IMR-90 (cell line): Measurements from ENCODE around the gene RFPL4AL1. TPM values are rescaled to one million over a fixed set of nuclear protein-coding genes. Genes with fewer than 3 reads are reported as not detected.

Experiments used
- ATAC-seq: fragments of 200-7000 bp; cut with Tn5 transposase; 2 replicates; pipeline ENCODE4 v1.9.1; 2020; ENCODE audit warnings: low read depth, mild to moderate bottlenecking, moderate library complexity
- BruUV-seq: library from RNA; stranded (reverse); fragments of 400-500 nt; replicated peaks from 2 replicates; lab custom pipeline; 2021; lab: Mats Ljungman, UMichigan
- CTCF ChIA-PET: fragments of 300-600 bp; formaldehyde crosslinking; extraction: SDS; loops from one replicate; lab custom pipeline; 2021; ENCODE audit warnings: antibody characterized with exemption; lab: Yijun Ruan, JAX
- POLR2A ChIA-PET: fragments of 300-600 bp; sonication (Branson Sonifier 250); formaldehyde crosslinking; loops from one replicate; lab custom pipeline; 2022; ENCODE audit warnings: antibody characterized with exemption; ENCODE audit not compliant: unreplicated experiment; lab: Charles Lee
- DNase-seq: peaks from one replicate; pipeline ENCODE4 v3.0.0; 2013
- H2AFZ ChIP-seq: replicated peaks from 2 replicates; pipeline ENCODE3; 2013; ENCODE audit warnings: low read length, mild to moderate bottlenecking; ENCODE audit not compliant: poor library complexity
- H2AK5ac ChIP-seq: 2 replicates; pipeline ENCODE4 v1.6.1; 2013; ENCODE audit warnings: low read depth, low read length, inconsistent platforms
- H2AK9ac ChIP-seq: replicated peaks from 2 replicates; pipeline ENCODE3; 2013; ENCODE audit warnings: mild to moderate bottlenecking, low read depth, low read length, moderate library complexity; ENCODE audit not compliant: poor library complexity
- H2BK120ac ChIP-seq: 2 replicates; pipeline ENCODE4 v1.6.1; 2013; ENCODE audit warnings: low read depth, low read length, inconsistent platforms
- H2BK15ac ChIP-seq: 3 replicates; pipeline ENCODE4 v1.6.1; 2013; ENCODE audit warnings: low read depth, low read length, inconsistent platforms
- H2BK20ac ChIP-seq: 2 replicates; pipeline ENCODE4 v1.6.1; 2013; ENCODE audit warnings: low read depth, mild to moderate bottlenecking, inconsistent platforms, low read length, moderate library complexity
- H2BK5ac ChIP-seq: 2 replicates; pipeline ENCODE4 v1.6.1; 2013; ENCODE audit warnings: mild to moderate bottlenecking, low read depth, low read length, inconsistent platforms; ENCODE audit not compliant: poor library complexity, severe bottlenecking
- H3K14ac ChIP-seq: replicated peaks from 2 replicates; pipeline ENCODE4 v1.6.1; 2013; ENCODE audit warnings: low read depth, low read length, inconsistent platforms
- H3K18ac ChIP-seq: 2 replicates; pipeline ENCODE4 v1.6.1; 2013; ENCODE audit warnings: low read depth, low read length, control low read depth
- H3K23ac ChIP-seq: 2 replicates; pipeline ENCODE4 v1.6.1; 2013; ENCODE audit warnings: low read depth, low read length, inconsistent platforms
- H3K27ac ChIP-seq: 2 replicates; pipeline ENCODE4 v1.5.1; 2013; ENCODE audit warnings: mild to moderate bottlenecking, control low read depth, low read length; ENCODE audit not compliant: insufficient read depth
- H3K27me3 ChIP-seq: 2 replicates; pipeline ENCODE4 v1.6.1; 2013; ENCODE audit warnings: low read length; ENCODE audit not compliant: control insufficient read depth, insufficient read depth
- H3K36me3 ChIP-seq: 2 replicates; pipeline ENCODE4 v1.6.1; 2013; ENCODE audit warnings: low read length, mixed read lengths; ENCODE audit not compliant: control insufficient read depth, insufficient read depth
- H3K4ac ChIP-seq: 2 replicates; pipeline ENCODE4 v1.6.1; 2013; ENCODE audit warnings: low read depth, low read length, inconsistent platforms
- H3K4me1 ChIP-seq: 2 replicates; pipeline ENCODE4 v1.6.1; 2013; ENCODE audit warnings: low read length, mixed read lengths; ENCODE audit not compliant: control insufficient read depth, insufficient read depth
- H3K4me2 ChIP-seq: 2 replicates; pipeline ENCODE4 v1.6.1; 2013; ENCODE audit warnings: low read depth, mild to moderate bottlenecking, control low read depth, low read length, moderate library complexity
- H3K4me3 ChIP-seq: 2 replicates; pipeline ENCODE4 v1.5.1; 2013; ENCODE audit warnings: low read depth, mild to moderate bottlenecking, control low read depth, low read length, moderate library complexity; ENCODE audit not compliant: insufficient read depth
- H3K56ac ChIP-seq: 2 replicates; pipeline ENCODE4 v1.6.1; 2013; ENCODE audit warnings: low read length, inconsistent platforms; ENCODE audit not compliant: insufficient read depth; ENCODE audit errors: extremely low read depth
- H3K79me1 ChIP-seq, 2 experiments: 2 replicates each; pipeline ENCODE4 v1.6.1; 2013; ENCODE audit warnings: low read length in 2 of 2, inconsistent platforms in 1 of 2, low read depth in 1 of 2
- H3K9ac ChIP-seq: 2 replicates; pipeline ENCODE4 v1.6.1; 2013; ENCODE audit warnings: low read depth, low read length, control low read depth
- H3K9me1 ChIP-seq: 2 replicates; pipeline ENCODE4 v1.6.1; 2013; ENCODE audit warnings: low read length, inconsistent platforms; ENCODE audit not compliant: insufficient read depth
- H3K9me3 ChIP-seq: 2 replicates; pipeline ENCODE4 v1.6.1; 2013; ENCODE audit warnings: low read length; ENCODE audit not compliant: control insufficient read depth, insufficient read depth
- H4K20me1 ChIP-seq: 2 replicates; pipeline ENCODE4 v1.6.1; 2013; ENCODE audit warnings: low read length, inconsistent platforms; ENCODE audit not compliant: insufficient read depth
- H4K5ac ChIP-seq: 2 replicates; pipeline ENCODE4 v1.6.1; 2013; ENCODE audit warnings: mild to moderate bottlenecking, low read depth, low read length, control low read depth
- H4K8ac ChIP-seq, 2 experiments: 2 replicates each; pipeline ENCODE4 v1.6.1; 2013; ENCODE audit warnings: low read depth in 2 of 2, low read length in 2 of 2, control low read depth in 1 of 2, inconsistent platforms in 1 of 2
- H4K91ac ChIP-seq: 2 replicates; pipeline ENCODE4 v1.6.1; 2013; ENCODE audit warnings: low read depth, low read length, inconsistent platforms; ENCODE audit not compliant: insufficient read depth
- BHLHE40 ChIP-seq: fragments of 150-350 bp; IDR thresholded peaks from 2 replicates; pipeline ENCODE4 v1.6.1; 2016; ENCODE audit warnings: mild to moderate bottlenecking, low read depth, low read length
- CEBPB ChIP-seq: IDR thresholded peaks from 2 replicates; pipeline ENCODE4 v1.6.1; 2012; ENCODE audit warnings: low read depth, low read length, improper control_type of control experiment
- CTCF ChIP-seq: conservative IDR thresholded peaks from 2 replicates; pipeline ENCODE4 v1.5.1; 2012; ENCODE audit warnings: mild to moderate bottlenecking, low read depth, low read length, improper control_type of control experiment
- FOS ChIP-seq: fragments of 150-350 bp; IDR thresholded peaks from 2 replicates; pipeline ENCODE4 v1.6.1; 2016; ENCODE audit warnings: low read depth, low read length
- MAFK ChIP-seq: IDR thresholded peaks from 2 replicates; pipeline ENCODE4 v1.6.1; 2012; ENCODE audit warnings: low read depth, low read length, improper control_type of control experiment
- MXI1 ChIP-seq: IDR thresholded peaks from 2 replicates; pipeline ENCODE4 v1.6.1; 2012; ENCODE audit warnings: low read depth, mild to moderate bottlenecking, low read length, moderate library complexity, borderline replicate concordance
- NFE2L2 ChIP-seq: fragments of 150-350 bp; IDR thresholded peaks from 2 replicates; pipeline ENCODE4 v1.6.1; 2016; ENCODE audit warnings: low read depth, mild to moderate bottlenecking, low read length
- RCOR1 ChIP-seq: IDR thresholded peaks from 2 replicates; pipeline ENCODE4 v1.6.1; 2012; ENCODE audit warnings: mild to moderate bottlenecking, low read length, improper control_type of control experiment; ENCODE audit not compliant: insufficient replicate concordance
- RFX5 ChIP-seq: IDR thresholded peaks from 2 replicates; pipeline ENCODE4 v1.8.0; 2012; ENCODE audit warnings: low read depth, mild to moderate bottlenecking, low read length, moderate library complexity
- SMC3 ChIP-seq: fragments of 150-350 bp; IDR thresholded peaks from 2 replicates; pipeline ENCODE4 v1.6.1; 2016; ENCODE audit warnings: low read depth, mild to moderate bottlenecking, antibody characterized with exemption, low read length, moderate library complexity
- USF2 ChIP-seq: fragments of 150-350 bp; IDR thresholded peaks from 2 replicates; pipeline ENCODE4 v1.6.1; 2017; ENCODE audit warnings: mild to moderate bottlenecking, antibody characterized with exemption, low read length, low read depth
- WGBS, 2 experiments: methylation state at CpG; one replicate each; pipeline versions ENCODE4 v1.1.5 to v1.1.7; 2013; ENCODE audit warnings: missing lambda C conversion rate in 2 of 2; ENCODE audit not compliant: insufficient read length in 1 of 2; ENCODE audit errors: extremely low coverage in 2 of 2; 5-methylcytosine and 5-hydroxymethylcytosine counted together
- dilution Hi-C: fragments of 300-500 bp; cut with HindIII; formaldehyde crosslinking; loops from one replicate; pipeline ENCODE4 v1.14.3; 2018; ENCODE audit warnings: low sequenced_read_pairs; ENCODE audit not compliant: unreplicated experiment
- in situ Hi-C: fragments of 300-500 bp; cut with MboI; formaldehyde crosslinking; loops from 3 replicates; pipeline ENCODE4 v1.14.3; 2019; ENCODE audit warnings: low sequenced_read_pairs, inconsistent platforms, mixed read lengths
- intact Hi-C: fragments of 100-400 bp; cut with micrococcal nuclease; formaldehyde crosslinking; loops from 2 replicates; pipeline ENCODE4 v1.10.0; 2022
- polyA plus RNA-seq, 3 experiments: library from polyadenylated mRNA; depleted of rRNA; stranded (reverse); fragments of >200 nt; gene quantifications; 2 replicates each; pipeline ENCODE4 v1.2.3, GENCODE V29; 2012; ENCODE audit warnings: low replicate concordance in 1 of 3
- total RNA-seq: library from RNA; depleted of rRNA; stranded (reverse); fragments of >200 nt; gene quantifications from 2 replicates; pipeline ENCODE4 v1.2.3, GENCODE V29; 2012

Gene RFPL4AL1
- total and polyA plus RNA-seq, 2 of the 4 experiments (the other 2 are of a cell fraction) = not detected

DNA sequence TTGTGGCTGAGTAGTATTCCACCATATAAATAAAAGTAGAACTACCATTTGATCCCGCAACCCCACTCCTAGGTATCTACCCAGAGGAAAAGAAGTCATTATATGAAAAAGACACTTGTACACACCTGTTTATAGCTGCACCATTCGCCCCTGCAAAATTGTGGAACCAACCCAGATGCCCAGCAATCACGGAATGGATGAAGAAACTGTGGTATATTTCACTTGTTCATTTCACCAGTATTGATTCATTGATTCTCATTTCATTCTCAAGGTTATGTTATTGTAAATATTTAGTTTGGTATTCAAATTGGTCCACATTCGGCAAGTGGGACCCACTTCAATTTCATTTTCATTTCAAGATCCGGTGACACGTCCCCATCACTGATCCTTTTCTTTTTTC, 18.2 kb upstream of the RFPL4AL1 start:
- H2BK5ac ChIP-seq = no peak overlapping the region
- no peak overlapping the region for H4K8ac ChIP-seq
- H3K56ac ChIP-seq = no peak overlapping the region
- no TSS peak for BruUV-seq
- in situ Hi-C loops (no loop called here), intact Hi-C loops (no loop called here), dilution Hi-C loops (no loop called here)
- no peak overlapping the region for H3K14ac ChIP-seq
- H3K27ac ChIP-seq = no peak overlapping the region
- H4K5ac ChIP-seq = no peak overlapping the region
- H2AK9ac ChIP-seq = no peak overlapping the region
- CTCF ChIA-PET = interaction anchor here (0.6 kb wide), 1 partner anchor 609 kb away, joined by 7 read pairs; no protein-coding TSS in a partner anchor
- POLR2A ChIA-PET = no interaction called here
- no peak overlapping the region for H3K4me2 ChIP-seq
- no peak overlapping the region for H2BK15ac ChIP-seq
- 70% methylated on average over 2 of the region's 6 CpGs; no CpG with 5 or more reads in 1 of the 2 experiments for WGBS, 2 experiments
- no peak overlapping the region for H3K4me3 ChIP-seq
- H3K4ac ChIP-seq = no peak overlapping the region
- H4K20me1 ChIP-seq = no peaks in the 10 kb centered on the region
- no peak overlapping the region for H2AK5ac ChIP-seq
- H4K91ac ChIP-seq = no peak overlapping the region
- H3K36me3 ChIP-seq = no peaks in the 10 kb centered on the region
- no peak overlapping the region for H2BK20ac ChIP-seq
- H3K79me1 ChIP-seq = no peaks in the 10 kb centered on the region
- ATAC-seq = no peak
- H3K9ac ChIP-seq = no peak overlapping the region
- H2AFZ ChIP-seq = no peak overlapping the region
- peaks cover 15% of the 10 kb centered on the region for H3K9me3 ChIP-seq
- no peaks in the 10 kb centered on the region for H3K27me3 ChIP-seq
- no peak for TF ChIP-seq BHLHE40
- TF ChIP-seq CEBPB = no peak
- no peak for TF ChIP-seq MXI1
- no peak for TF ChIP-seq NFE2L2
- no peak for TF ChIP-seq SMC3
- no peak for TF ChIP-seq RCOR1
- TF ChIP-seq USF2 = no peak
- no peak for TF ChIP-seq MAFK
- no peak for TF ChIP-seq CTCF
- TF ChIP-seq FOS = no peak
- TF ChIP-seq RFX5 = no peak
- H3K9me1 ChIP-seq = no peaks in the 10 kb centered on the region
- no peak overlapping the region for H3K23ac ChIP-seq
- H3K18ac ChIP-seq = no peak overlapping the region
- no peaks in the 10 kb centered on the region for H3K4me1 ChIP-seq
- DNase-seq = no peak
- H2BK120ac ChIP-seq = no peak overlapping the region
